Body of pancreas (tissue), 4 donors: ENCODE data around the gene DVL2.

Experiments
- POLR2A ChIP-seq, 3 donors: fragments of 450-650 bp; IDR thresholded peaks; one replicate each; pipeline ENCODE4 v1.6.1; 2016; ENCODE audit warnings: antibody characterized with exemption in 3 of 3, mild to moderate bottlenecking in 2 of 3
- TF ChIP-seq, protein P1 (sequence below), 7 experiments: fragments of 450-650 bp in 4 of 7; fragments of 200-600 bp in 3 of 7; sonication (generic) in 3 of 7; IDR thresholded peaks; one replicate each; pipeline ENCODE4 v1.5.1; 2016 to 2019; ENCODE audit warnings: antibody characterized with exemption in 7 of 7

DNA sequence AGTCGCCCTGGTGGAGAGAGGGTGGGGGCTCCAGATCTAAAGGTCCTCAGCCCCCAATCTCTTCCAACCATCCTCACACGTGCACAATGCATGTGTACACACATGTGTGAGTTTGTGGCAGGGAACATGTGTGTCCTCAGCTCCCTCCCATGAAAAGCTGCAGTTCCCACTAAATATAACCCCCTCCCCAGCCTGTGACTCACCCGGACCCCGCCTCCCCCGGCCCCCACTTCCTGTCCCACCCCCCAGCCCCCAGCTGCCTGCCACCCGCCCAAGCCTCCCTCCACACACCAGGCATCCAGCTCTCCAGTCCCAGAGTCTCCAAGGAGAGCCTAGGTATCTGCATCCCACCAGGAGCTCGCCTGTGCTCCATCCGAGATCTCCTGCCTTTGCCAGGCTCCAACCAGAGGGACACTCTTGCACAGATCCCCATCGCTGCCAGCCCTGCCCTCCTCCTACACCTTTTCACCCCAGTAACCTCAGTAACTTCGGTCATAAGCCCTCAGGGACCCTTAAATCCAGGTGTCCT is 18.6 kb downstream of the DVL2 start:
- TF ChIP-seq, protein P1, sequence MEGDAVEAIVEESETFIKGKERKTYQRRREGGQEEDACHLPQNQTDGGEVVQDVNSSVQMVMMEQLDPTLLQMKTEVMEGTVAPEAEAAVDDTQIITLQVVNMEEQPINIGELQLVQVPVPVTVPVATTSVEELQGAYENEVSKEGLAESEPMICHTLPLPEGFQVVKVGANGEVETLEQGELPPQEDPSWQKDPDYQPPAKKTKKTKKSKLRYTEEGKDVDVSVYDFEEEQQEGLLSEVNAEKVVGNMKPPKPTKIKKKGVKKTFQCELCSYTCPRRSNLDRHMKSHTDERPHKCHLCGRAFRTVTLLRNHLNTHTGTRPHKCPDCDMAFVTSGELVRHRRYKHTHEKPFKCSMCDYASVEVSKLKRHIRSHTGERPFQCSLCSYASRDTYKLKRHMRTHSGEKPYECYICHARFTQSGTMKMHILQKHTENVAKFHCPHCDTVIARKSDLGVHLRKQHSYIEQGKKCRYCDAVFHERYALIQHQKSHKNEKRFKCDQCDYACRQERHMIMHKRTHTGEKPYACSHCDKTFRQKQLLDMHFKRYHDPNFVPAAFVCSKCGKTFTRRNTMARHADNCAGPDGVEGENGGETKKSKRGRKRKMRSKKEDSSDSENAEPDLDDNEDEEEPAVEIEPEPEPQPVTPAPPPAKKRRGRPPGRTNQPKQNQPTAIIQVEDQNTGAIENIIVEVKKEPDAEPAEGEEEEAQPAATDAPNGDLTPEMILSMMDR (IDR thresholded peaks at IDR 0.05), result no peak
- TF ChIP-seq POLR2A (IDR thresholded peaks at IDR 0.05), result no peak
